NOMO-1 (cell line): ENCODE measurements around the gene MEIS2.

ENCODE experiments used
- DNase-seq, 2 experiments: peaks; one replicate each; lab custom pipeline; 2025; ENCODE audit not compliant: unreplicated experiment in 2 of 2; lab: John Stamatoyannopoulos, UW

MEIS2 gene

GRCh38 chr15:36940219-36940618 is 160.1 kb downstream of the MEIS2 start:
- DNase-seq, result no peak

GRCh38 chr15:36938764-36939163 is 161.6 kb downstream of the MEIS2 start:
- DNase-seq, result no peak

GRCh38 chr15:36938131-36938530 is 162.2 kb downstream of the MEIS2 start:
- no peak for DNase-seq

- DNase-seq, result no peak
Measured at GRCh38 chr15:36936613-36937012, 163.7 kb downstream of the MEIS2 start.

GRCh38 chr15:36933255-36933990 is 166.9 kb downstream of the MEIS2 start:
- DNase-seq, result no peak

GRCh38 chr15:36932070-36932469 is 168.3 kb downstream of the MEIS2 start:
- no peak for DNase-seq

GRCh38 chr15:36931434-36931833 is 168.9 kb downstream of the MEIS2 start:
- DNase-seq, result no peak

- DNase-seq, result no peak
Measured at GRCh38 chr15:36926427-36926825, 173.9 kb downstream of the MEIS2 start.

- DNase-seq, result no peak
Measured at GRCh38 chr15:36925653-36926426, 174.5 kb downstream of the MEIS2 start.

GRCh38 chr15:36925049-36925448 is 175.3 kb downstream of the MEIS2 start:
- no peak for DNase-seq

- DNase-seq, result no peak
Measured at GRCh38 chr15:36924034-36924433, 176.3 kb downstream of the MEIS2 start.

GRCh38 chr15:36921484-36922091 is 178.8 kb downstream of the MEIS2 start:
- no peak for DNase-seq

GRCh38 chr15:36917411-36918267 is 182.7 kb downstream of the MEIS2 start:
- no peak for DNase-seq

GRCh38 chr15:36914960-36915808 is 185.2 kb downstream of the MEIS2 start:
- no peak for DNase-seq

GRCh38 chr15:36914466-36914865 is 185.9 kb downstream of the MEIS2 start:
- no peak for DNase-seq

- DNase-seq, result no peak
Measured at GRCh38 chr15:36912311-36912712, 188.0 kb downstream of the MEIS2 start.

- DNase-seq, result peak in 1 of 2 experiments; percentile 11
Measured at GRCh38 chr15:36911322-36911944, 188.9 kb downstream of the MEIS2 start.

- no peak for DNase-seq
Measured at GRCh38 chr15:36908991-36909390, 191.4 kb downstream of the MEIS2 start.

- DNase-seq, result no peak
Measured at GRCh38 chr15:36907295-36907694, 193.1 kb downstream of the MEIS2 start.
